ENCODE data around the gene P2RY12.

P2RY12 gene

DNA sequence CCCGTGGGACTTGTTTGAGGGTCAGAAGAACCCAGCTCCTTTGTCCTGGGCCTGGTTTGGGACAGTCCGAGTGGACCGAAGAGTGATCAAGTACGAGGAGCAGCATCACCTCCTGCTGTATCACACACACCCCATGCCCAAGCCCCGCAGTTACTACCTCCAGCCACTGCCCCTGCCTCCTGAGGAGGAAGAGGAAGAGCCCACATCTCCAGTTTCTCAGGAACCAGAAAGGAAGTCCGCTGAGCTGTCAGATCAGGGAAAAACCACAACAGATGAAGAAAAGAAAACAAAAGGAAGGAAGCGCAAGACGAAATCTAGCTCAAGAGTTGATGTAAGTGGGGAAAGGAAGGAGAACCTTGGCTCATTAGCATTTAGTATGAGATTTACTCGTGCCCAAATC, 3.3 kb upstream of the P2RY12 start:
- H3K27ac ChIP-seq, result no peak overlapping the region
- CTCF ChIA-PET, result no interaction called here
- DNase-seq (ENCODE audit: low spot score), result no peak
- TF ChIP-seq, protein P1, sequence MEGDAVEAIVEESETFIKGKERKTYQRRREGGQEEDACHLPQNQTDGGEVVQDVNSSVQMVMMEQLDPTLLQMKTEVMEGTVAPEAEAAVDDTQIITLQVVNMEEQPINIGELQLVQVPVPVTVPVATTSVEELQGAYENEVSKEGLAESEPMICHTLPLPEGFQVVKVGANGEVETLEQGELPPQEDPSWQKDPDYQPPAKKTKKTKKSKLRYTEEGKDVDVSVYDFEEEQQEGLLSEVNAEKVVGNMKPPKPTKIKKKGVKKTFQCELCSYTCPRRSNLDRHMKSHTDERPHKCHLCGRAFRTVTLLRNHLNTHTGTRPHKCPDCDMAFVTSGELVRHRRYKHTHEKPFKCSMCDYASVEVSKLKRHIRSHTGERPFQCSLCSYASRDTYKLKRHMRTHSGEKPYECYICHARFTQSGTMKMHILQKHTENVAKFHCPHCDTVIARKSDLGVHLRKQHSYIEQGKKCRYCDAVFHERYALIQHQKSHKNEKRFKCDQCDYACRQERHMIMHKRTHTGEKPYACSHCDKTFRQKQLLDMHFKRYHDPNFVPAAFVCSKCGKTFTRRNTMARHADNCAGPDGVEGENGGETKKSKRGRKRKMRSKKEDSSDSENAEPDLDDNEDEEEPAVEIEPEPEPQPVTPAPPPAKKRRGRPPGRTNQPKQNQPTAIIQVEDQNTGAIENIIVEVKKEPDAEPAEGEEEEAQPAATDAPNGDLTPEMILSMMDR (conservative IDR thresholded peaks at IDR 0.05; ENCODE audit: low read depth), result no peak
- POLR2A ChIA-PET (ENCODE audit: low non-redundant PET), result no interaction called here

DNA sequence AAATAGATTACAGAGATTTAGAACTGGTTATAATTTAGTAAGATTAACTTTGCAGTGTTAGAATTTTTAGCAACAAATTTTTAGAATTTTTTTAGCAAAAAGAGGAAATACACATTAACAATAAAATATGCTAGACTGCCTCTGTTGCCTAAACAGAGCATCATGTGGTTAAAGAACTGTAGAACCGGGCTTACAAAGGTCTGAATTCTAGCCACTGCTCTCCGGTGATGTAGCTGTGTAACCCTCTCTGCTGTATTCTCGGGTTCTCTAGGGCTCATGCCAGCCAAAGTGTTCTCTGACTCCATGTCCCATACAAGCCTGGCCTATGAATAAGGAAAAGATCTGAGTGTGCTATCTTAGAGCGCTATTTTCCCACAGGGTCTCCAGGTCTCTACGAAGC, 2.9 kb upstream of the P2RY12 start:
- TF ChIP-seq, protein P1 (conservative IDR thresholded peaks at IDR 0.05; ENCODE audit: low read depth), result no peak
- H3K27ac ChIP-seq, result no peak overlapping the region
- CTCF ChIA-PET, result no interaction called here
- no peak for DNase-seq (ENCODE audit: low spot score)
- POLR2A ChIA-PET (ENCODE audit: low non-redundant PET), result no interaction called here

DNA sequence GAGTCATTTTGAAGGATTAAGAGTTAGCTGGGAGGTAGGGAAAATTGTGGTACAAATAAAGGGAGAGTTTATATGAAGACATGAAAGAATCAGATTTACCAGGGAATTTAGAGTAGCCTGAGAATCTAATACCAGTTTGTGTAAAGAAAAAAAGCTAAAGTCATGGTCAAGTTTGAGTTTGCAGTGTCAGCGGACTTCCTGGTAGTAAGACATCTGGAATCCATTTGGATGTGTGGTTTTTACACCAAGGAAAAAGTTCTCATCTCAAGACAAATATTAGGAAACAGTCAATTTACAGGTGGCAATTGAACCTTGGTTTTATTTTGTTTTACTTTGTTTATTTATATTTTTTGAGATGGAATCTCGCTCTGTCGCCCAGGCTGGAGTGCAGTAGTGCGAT, 1.5 kb upstream of the P2RY12 start:
- TF ChIP-seq, protein P1 (conservative IDR thresholded peaks at IDR 0.05; ENCODE audit: low read depth), result no peak
- ChIA-PET CTCF (interaction anchor here (0.6 kb wide), 1 partner anchor 8 kb away, joined by 3 read pairs; no protein-coding TSS in a partner anchor), POLR2A (ENCODE audit: low non-redundant PET) (no interaction called here)
- no peak overlapping the region for H3K27ac ChIP-seq
- no peak for DNase-seq (ENCODE audit: low spot score)

DNA sequence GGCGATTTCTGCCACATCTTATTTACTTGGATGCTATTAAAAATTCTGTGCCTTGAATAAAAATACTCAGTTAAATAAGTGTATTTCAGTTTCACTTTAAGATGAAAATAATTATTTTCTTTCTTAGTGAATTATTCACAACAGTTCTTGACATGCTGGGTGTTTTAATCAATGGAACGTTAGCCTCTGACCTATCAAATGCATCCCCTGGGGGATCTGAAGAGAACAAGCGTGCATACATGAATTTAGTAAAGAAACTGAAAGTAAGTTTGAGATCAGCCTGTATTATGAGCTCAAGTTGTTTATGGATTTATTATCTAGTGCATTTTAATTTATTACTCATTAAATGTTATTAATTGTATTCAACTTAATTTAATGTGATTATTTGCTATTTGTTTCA, 597 bp downstream of the P2RY12 start:
- POLR2A ChIA-PET (ENCODE audit: low non-redundant PET), result no interaction called here
- CTCF ChIA-PET, result interaction anchor here (0.6 kb wide), 1 partner anchor 191 kb away, joined by 3 read pairs; no protein-coding TSS in a partner anchor
- H3K27ac ChIP-seq, result no peak overlapping the region
- DNase-seq (ENCODE audit: low spot score), result no peak
- TF ChIP-seq, protein P1 (conservative IDR thresholded peaks at IDR 0.05; ENCODE audit: low read depth), result no peak

DNA sequence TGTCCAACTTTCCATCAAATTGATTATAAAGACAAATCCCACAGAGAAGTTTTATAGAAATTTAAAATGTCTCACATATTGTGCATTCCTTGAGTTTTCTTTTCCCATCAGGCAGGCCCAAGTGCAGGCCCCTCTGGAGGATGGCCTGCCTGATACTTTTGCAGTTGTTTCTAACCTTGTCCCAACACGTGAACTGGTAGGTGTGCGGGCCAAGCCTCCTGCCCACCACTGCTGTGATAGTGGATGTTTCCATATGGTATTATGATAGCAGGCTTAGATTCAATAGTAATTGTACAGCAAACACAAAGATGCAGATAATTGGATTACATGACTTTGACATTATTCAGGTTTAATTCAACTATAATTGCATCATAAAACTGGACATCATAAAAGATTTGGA, 1.4 kb downstream of the P2RY12 start:
- ChIA-PET CTCF (interaction anchor here (0.6 kb wide), 1 partner anchor 192 kb away, joined by 3 read pairs; no protein-coding TSS in a partner anchor), POLR2A (ENCODE audit: low non-redundant PET) (no interaction called here)
- TF ChIP-seq, protein P1 (conservative IDR thresholded peaks at IDR 0.05; ENCODE audit: low read depth), result no peak
- no peak overlapping the region for H3K27ac ChIP-seq
- no peak for DNase-seq (ENCODE audit: low spot score)

DNA sequence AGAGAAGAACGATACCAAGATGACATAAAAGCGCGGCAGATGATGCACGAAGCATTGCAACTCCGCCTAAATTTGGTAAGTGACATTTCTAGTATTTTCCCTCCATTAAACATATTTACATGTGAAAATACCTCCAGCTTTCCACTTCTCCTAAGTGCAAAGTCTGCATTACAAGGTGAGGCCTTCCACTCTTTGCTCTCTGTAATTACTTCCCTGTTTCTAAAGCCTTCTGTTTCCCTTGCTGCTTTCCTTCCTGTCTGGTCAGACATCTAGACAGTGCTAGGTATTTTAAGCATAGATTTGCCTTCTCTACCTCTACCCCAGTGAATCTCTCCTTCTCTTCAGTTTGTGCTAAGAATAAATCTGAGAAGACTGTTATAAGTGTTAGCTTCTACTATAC, 1.9 kb downstream of the P2RY12 start:
- ChIA-PET CTCF (interaction anchor here (0.6 kb wide), 1 partner anchor 55 kb away, joined by 7 read pairs; no protein-coding TSS in a partner anchor), POLR2A (ENCODE audit: low non-redundant PET) (no interaction called here)
- no peak for DNase-seq (ENCODE audit: low spot score)
- H3K27ac ChIP-seq, result no peak overlapping the region
- TF ChIP-seq, protein P1 (conservative IDR thresholded peaks at IDR 0.05; ENCODE audit: low read depth), result no peak

All from RWPE1 (cell line).